Breast epithelium (tissue), 3 donors: ENCODE measurements around the gene UBE2O.

Experiments
- CTCF ChIP-seq, 3 donors: fragments of 450-650 bp; IDR thresholded peaks; one replicate each; pipeline ENCODE4 v1.5.1; 2016 to 2017; ENCODE audit warnings: antibody characterized with exemption in 3 of 3, mild to moderate bottlenecking in 3 of 3, moderate library complexity in 3 of 3
- POLR2A ChIP-seq: fragments of 450-650 bp; IDR thresholded peaks from one replicate; pipeline ENCODE4 v1.6.1; 2016; ENCODE audit warnings: antibody characterized with exemption, mild to moderate bottlenecking, moderate library complexity

- no peak for TF ChIP-seq POLR2A
- TF ChIP-seq CTCF (IDR thresholded peaks at IDR 0.05) = no peak
Measured at GRCh38 chr17:76405967-76406647, 46.8 kb downstream of the UBE2O start.
